Esophagus (tissue), 2 donors: Measurements from ENCODE around the gene BCKDK. TPM values are rescaled to one million over a fixed set of nuclear protein-coding genes. Genes with fewer than 3 reads are reported as not detected.

Experiments used
- H3K27ac ChIP-seq, 2 donors: one replicate each; pipeline ENCODE4 v1.5.1; 2013; ENCODE audit warnings: low read depth in 2 of 2, mild to moderate bottlenecking in 2 of 2, inconsistent platforms in 1 of 2, low read length in 1 of 2, moderate library complexity in 1 of 2
- H3K27me3 ChIP-seq, 2 donors: one replicate each; pipeline ENCODE4 v1.6.1; 2013; ENCODE audit warnings: low read length in 2 of 2, control low read depth in 1 of 2, mild to moderate bottlenecking in 1 of 2; ENCODE audit not compliant: insufficient read depth in 2 of 2, control insufficient read depth in 1 of 2
- H3K36me3 ChIP-seq, 2 donors: one replicate each; pipeline ENCODE4 v1.6.1; 2013; ENCODE audit warnings: low read length in 1 of 2; ENCODE audit not compliant: control insufficient read depth in 2 of 2, insufficient read depth in 2 of 2
- H3K4me1 ChIP-seq, 2 donors: one replicate each; pipeline ENCODE4 v1.6.1; 2013; ENCODE audit warnings: low read length in 1 of 2; ENCODE audit not compliant: control insufficient read depth in 2 of 2, insufficient read depth in 2 of 2
- H3K4me3 ChIP-seq, 2 donors: one replicate each; pipeline ENCODE4 v1.5.1; 2013; ENCODE audit warnings: low read length in 2 of 2, mild to moderate bottlenecking in 2 of 2, low read depth in 1 of 2, moderate library complexity in 1 of 2
- H3K9me3 ChIP-seq, 2 donors: one replicate each; pipeline ENCODE4 v1.6.1; 2013; ENCODE audit warnings: mild to moderate bottlenecking in 2 of 2, low read depth in 1 of 2, low read length in 1 of 2, moderate library complexity in 1 of 2; ENCODE audit not compliant: control insufficient read depth in 2 of 2, insufficient read depth in 1 of 2
- WGBS, 2 donors: extraction: QIAGEN DNeasy Blood & Tissue Kit; methylation state at CpG; one replicate each; pipeline ENCODE4 v1.1.7; 2013; 5-methylcytosine and 5-hydroxymethylcytosine counted together
- polyA plus RNA-seq, 2 donors: library from polyadenylated mRNA; stranded (reverse); fragments of 200-250 nt; gene quantifications; one replicate each; pipeline ENCODE4 v1.2.3, GENCODE V29; 2013
- donor health status: healthy with polysubstance abuse.
- donor health status: Bipolar disorder and iron deficiency.

The BCKDK gene
- polyA plus RNA-seq, 2 donors: 13.0 to 23.1 TPM

- WGBS, 2 donors: 87 to 91% methylated on average over 16 of the region's 16 CpGs
- no peaks in the 10 kb centered on the region for H3K9me3 ChIP-seq
These were observed 23.4 kb upstream of the BCKDK start for GRCh38 chr16:31084584-31085302.

DNA sequence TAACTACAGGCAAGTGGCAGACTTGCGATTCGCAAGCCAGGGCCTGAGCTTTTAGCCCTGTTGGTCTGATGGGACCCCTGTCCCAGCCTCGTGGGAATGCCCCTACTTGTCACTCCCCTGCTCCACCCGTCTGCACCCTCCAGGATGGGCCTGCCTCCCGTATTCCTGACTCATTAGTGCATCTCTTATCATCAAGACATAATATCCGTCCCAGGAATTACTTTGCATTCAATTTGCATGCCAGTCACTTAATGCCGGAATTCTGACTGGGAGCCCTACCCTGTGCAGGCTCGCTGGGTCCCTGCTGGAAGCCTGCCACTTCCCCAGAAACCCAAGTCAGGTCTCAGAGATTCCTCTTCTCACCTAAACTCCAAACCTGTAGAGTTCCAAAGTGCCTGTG, 22.8 kb upstream of the BCKDK start:
- no peaks in the 10 kb centered on the region for H3K27me3 ChIP-seq
- no peak overlapping the region for H3K27ac ChIP-seq
- H3K4me1 ChIP-seq: peaks cover 0 to 3% of the 10 kb centered on the region in 2 donors
- no peak overlapping the region for H3K4me3 ChIP-seq
- 63 to 67% methylated on average over 8 of the region's 8 CpGs for WGBS, 2 donors
- H3K36me3 ChIP-seq: peaks cover 0 to 34% of the 10 kb centered on the region in 2 donors
- no peaks in the 10 kb centered on the region for H3K9me3 ChIP-seq

More at GRCh38 chr16:31084584-31085302, 23.4 kb upstream of the BCKDK start:
- Histone ChIP-seq H3K36me3 (peaks cover 0 to 39% of the 10 kb centered on the region in 2 donors), H3K27me3 (no peaks in the 10 kb centered on the region), H3K4me1 (peaks cover 0 to 3% of the 10 kb centered on the region in 2 donors), H3K27ac (no peak overlapping the region), H3K4me3 (no peak overlapping the region)

- H3K4me3 ChIP-seq: no peak overlapping the region
- 86 to 88% methylated on average over 18 of the region's 18 CpGs for WGBS, 2 donors
- peaks cover 0 to 33% of the 10 kb centered on the region in 2 donors for H3K36me3 ChIP-seq
- H3K27me3 ChIP-seq: no peaks in the 10 kb centered on the region
- H3K9me3 ChIP-seq: no peaks in the 10 kb centered on the region
- H3K27ac ChIP-seq: no peak overlapping the region
- peaks cover 0 to 3% of the 10 kb centered on the region in 2 donors for H3K4me1 ChIP-seq
These were observed 22.1 kb upstream of the BCKDK start for GRCh38 chr16:31085873-31086628.

- no peaks in the 10 kb centered on the region for H3K27me3 ChIP-seq
- H3K27ac ChIP-seq: no peak overlapping the region
- no peaks in the 10 kb centered on the region for H3K9me3 ChIP-seq
- H3K4me3 ChIP-seq: no peak overlapping the region
- 81 to 84% methylated on average over 5 to 6 of the region's 6 CpGs for WGBS, 2 donors
- H3K36me3 ChIP-seq: peaks cover 0 to 33% of the 10 kb centered on the region in 2 donors
- H3K4me1 ChIP-seq: peaks cover 0 to 3% of the 10 kb centered on the region in 2 donors
These were observed 21.6 kb upstream of the BCKDK start for GRCh38 chr16:31086629-31086906.

DNA sequence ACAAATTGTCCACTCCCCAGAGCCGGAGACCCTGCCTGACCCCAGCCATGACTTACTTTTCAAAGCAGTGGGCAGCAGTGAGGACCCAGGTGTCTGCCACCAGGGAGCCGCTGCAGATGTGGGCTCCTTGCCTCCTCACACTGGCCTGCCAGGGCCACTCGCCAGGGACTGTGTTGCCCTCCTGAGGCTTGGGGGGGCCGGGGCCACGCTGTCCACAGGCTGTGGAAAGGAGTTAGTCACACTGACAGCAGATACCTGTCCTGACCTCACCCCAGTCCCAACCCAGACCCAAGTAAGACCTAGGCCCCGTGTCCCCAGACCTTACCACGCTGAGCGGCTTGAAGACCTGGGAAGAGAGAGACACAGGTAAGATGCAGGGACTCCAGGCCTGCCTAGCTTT, 20.7 kb upstream of the BCKDK start:
- Histone ChIP-seq H3K4me3 (no peak overlapping the region), H3K9me3 (no peaks in the 10 kb centered on the region), H3K4me1 (peaks cover 0 to under 1% of the 10 kb centered on the region in 2 donors), H3K36me3 (peaks cover 0 to 31% of the 10 kb centered on the region in 2 donors), H3K27ac (no peak overlapping the region), H3K27me3 (no peaks in the 10 kb centered on the region)
- WGBS, 2 donors: 88 to 94% methylated on average over 8 of the region's 8 CpGs

DNA sequence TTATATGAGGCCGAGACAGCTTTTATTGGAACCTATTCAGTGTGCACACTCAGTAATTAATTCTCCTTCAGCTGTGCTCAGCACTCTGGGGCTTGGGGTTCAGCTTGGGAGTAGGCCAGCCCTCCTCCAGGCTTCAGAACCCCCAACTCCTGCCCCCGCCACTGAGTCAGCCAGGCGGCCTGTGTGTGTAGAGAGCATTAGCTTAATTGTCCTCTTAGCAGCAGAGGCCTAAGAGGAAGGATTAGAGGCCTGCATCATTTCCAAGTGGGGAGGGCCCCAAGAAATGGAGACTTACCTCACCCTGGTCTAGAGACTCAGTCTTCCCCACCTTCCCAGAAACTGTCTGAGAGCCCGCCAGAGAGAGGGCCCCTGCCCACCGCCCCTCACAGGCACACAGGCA, 20.2 kb upstream of the BCKDK start:
- Histone ChIP-seq H3K36me3 (peaks cover 0 to 27% of the 10 kb centered on the region in 2 donors), H3K4me3 (no peak overlapping the region), H3K27me3 (no peaks in the 10 kb centered on the region), H3K4me1 (peaks cover 0 to 2% of the 10 kb centered on the region in 2 donors), H3K27ac (no peak overlapping the region), H3K9me3 (no peaks in the 10 kb centered on the region)
- 77% methylated on average over 5 of the region's 5 CpGs for WGBS, 2 donors

GRCh38 chr16:31088459-31089183, 19.6 kb upstream of the BCKDK start, which contains the start of gene PRSS53:
TSS of gene PRSS53 (minus strand) at chr16:31088943. CDS start at chr16:31088809, 134 bp downstream.
- no peaks in the 10 kb centered on the region for H3K9me3 ChIP-seq
- no peak within 1 kb of the TSS for H3K27ac ChIP-seq
- WGBS, 2 donors: 74 to 80% methylated on average over 12 to 15 of the region's 15 CpGs

DNA sequence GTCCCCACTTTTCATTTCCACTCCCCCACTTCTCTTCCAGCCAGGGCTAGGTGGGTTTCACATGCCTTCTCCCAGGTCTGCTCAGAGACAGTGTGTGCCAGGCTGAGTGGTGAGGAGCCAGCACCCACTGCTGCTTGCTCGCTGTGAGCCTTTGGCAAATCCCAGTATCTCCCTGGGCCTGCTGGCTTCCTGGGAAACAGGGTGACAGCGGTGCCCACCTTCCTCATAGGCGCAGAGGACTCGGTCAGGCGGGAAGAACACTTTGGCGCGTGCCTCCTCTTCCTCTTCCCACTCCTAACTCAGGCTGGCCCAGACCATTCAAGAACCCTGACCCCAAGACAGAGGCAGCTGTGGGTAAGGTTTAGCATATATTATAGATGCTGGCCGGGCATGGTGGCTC, 19.0 kb upstream of the BCKDK start:
- WGBS, 2 donors: 94 to 97% methylated on average over 8 of the region's 8 CpGs
- Histone ChIP-seq H3K9me3 (no peaks in the 10 kb centered on the region), H3K27ac (no peak overlapping the region), H3K36me3 (peaks cover 0 to 22% of the 10 kb centered on the region in 2 donors), H3K4me1 (peaks cover 0 to 4% of the 10 kb centered on the region in 2 donors), H3K27me3 (no peaks in the 10 kb centered on the region), H3K4me3 (no peak overlapping the region)

More at GRCh38 chr16:31088459-31089183, 19.6 kb upstream of the BCKDK start, which contains the start of gene PRSS53:
- peaks cover 0 to 24% of the 10 kb centered on the region in 2 donors for H3K36me3 ChIP-seq
- no peaks in the 10 kb centered on the region for H3K27me3 ChIP-seq
- H3K4me1 ChIP-seq: peaks cover 0 to 2% of the 10 kb centered on the region in 2 donors
- H3K4me3 ChIP-seq: no peak within 1 kb of the TSS

GRCh38 chr16:31090540-31090939, 17.6 kb upstream of the BCKDK start:
- Histone ChIP-seq H3K4me3 (no peak overlapping the region), H3K27me3 (no peaks in the 10 kb centered on the region), H3K9me3 (no peaks in the 10 kb centered on the region), H3K27ac (no peak overlapping the region), H3K4me1 (peaks cover 0 to 4% of the 10 kb centered on the region in 2 donors), H3K36me3 (peaks cover 0 to 17% of the 10 kb centered on the region in 2 donors)
- 77 to 84% methylated on average over 2 of the region's 2 CpGs for WGBS, 2 donors
